ENCODE data around the gene DCHS1.

DNA sequence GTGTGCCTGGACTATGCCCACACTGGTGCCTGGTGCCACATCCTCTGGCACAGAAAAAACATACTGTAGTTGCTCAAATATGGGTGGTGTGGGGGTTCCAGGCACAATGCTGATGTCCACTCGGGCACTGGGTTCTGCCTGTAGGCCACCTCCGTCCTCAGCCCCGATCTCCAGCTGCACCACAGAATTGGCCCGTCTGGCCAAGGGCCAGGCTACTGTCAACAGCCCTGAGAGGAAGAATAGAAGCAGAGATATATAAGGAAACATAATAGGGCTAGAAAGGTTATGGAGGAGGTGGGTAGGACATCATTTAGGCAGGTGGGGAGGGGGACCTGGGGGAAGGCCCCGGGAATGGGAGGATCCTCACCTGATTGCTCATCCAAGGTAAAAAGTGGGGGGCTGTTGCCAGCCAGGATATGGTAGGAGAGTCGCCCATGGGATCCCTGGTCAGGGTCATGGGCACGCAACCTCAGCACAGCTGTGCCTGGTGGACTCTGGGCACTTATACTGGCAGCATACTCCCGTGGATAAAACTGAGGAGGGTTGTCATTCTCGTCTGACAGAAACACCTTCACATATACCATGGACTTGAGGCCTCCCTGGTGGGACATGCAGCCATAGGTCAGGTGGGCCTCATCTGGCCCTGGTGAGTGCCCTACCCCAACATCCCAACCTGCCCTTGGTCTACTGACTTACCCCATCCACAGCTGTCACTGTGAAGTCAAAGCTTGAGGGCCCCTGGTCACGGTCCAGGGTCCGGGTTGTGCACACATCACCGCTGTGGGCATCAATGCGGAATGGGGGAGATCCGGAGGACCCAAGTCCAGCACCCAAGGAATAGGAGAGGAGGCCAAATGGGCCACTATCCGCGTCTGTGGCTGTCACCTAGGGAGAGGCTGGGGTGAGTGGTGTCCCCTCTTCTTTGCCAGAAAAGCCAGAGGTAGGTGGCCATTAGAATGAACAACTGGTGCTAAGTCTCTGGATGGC, 21.9 kb downstream of the DCHS1 start:
- TF ChIP-seq SP1 (IDR thresholded peaks at IDR 0.05) (no peak), FOXA1 (IDR thresholded peaks at IDR 0.05) (no peak), BHLHE40 (IDR thresholded peaks at IDR 0.05; ENCODE audit: borderline replicate concordance) (no peak), ARNT (IDR thresholded peaks at IDR 0.05) (no peak), FOXM1 (IDR thresholded peaks at IDR 0.05; ENCODE audit: borderline replicate concordance) (no peak), HDGF (IDR thresholded peaks at IDR 0.05; ENCODE audit: borderline replicate concordance) (no peak), L3MBTL2 (conservative IDR thresholded peaks at IDR 0.05) (no peak), SUZ12 (IDR thresholded peaks at IDR 0.05) (no peak), TARDBP (IDR thresholded peaks at IDR 0.05) (no peak)
